T-helper 2 cell treated with Interferon-gamma antibody and Interleukin-4, amounts not matched to agents 100 ng/mL and 5 ng/mL, for 36 hours (primary cell): Measurements from ENCODE around the gene MORC2. TPM values are rescaled to one million over a fixed set of nuclear protein-coding genes. Genes with fewer than 3 reads are reported as not detected.

Experiments used
- intact Hi-C: fragments of 100-400 bp; cut with micrococcal nuclease; formaldehyde crosslinking; loops from one replicate; pipeline ENCODE4 v1.15.1; 2023
- total RNA-seq: library from RNA; stranded (reverse); gene quantifications from 2 replicates; pipeline ENCODE4 v1.2.3, GENCODE V29; 2022

Gene MORC2
- total RNA-seq, 1 donor from 2014 or later: 36.8 TPM

- intact Hi-C loops: no loop called here
Measured at GRCh38 chr22:30875481-30876215, 92.9 kb downstream of the MORC2 start.

Other genes with a start within 250 kb of the MORC2 start
- 74.0 and 77.5 TPM in 2 replicates for gene TUG1, start 491 bp upstream of the MORC2 start, total RNA-seq
- 27.5 and 28.6 TPM in 2 replicates for gene SMTN, start 112.5 kb upstream of the MORC2 start, total RNA-seq
- gene SELENOM, start 138.8 kb upstream of the MORC2 start, total RNA-seq: 2.8 and 5.8 TPM in 2 replicates
- gene INPP5J, start 154.2 kb upstream of the MORC2 start, total RNA-seq: 0.30 TPM in 1 of 2 replicates, not detected in the other
- gene PLA2G3, start 171.7 kb upstream of the MORC2 start, total RNA-seq: not detected in 2 replicates
- gene RNF185, start 191.4 kb upstream of the MORC2 start, total RNA-seq: 18.2 and 19.6 TPM in 2 replicates
- 48.5 and 50.2 TPM in 2 replicates for gene LIMK2, start 243.5 kb upstream of the MORC2 start, total RNA-seq